Karpas-422 (cell line): ENCODE measurements around the gene SP1. TPM values are rescaled to one million over a fixed set of nuclear protein-coding genes. Genes with fewer than 3 reads are reported as not detected.

ENCODE experiments used
- DNase-seq: peaks from one replicate; pipeline ENCODE4 v3.0.0-alpha.2; 2015
- H2AFZ ChIP-seq: fragments of 200-600 bp; sonication (generic); 2 replicates; pipeline ENCODE4 v1.6.1; 2014; ENCODE audit warnings: antibody characterized with exemption, low read length, mixed read lengths
- H3K27ac ChIP-seq: fragments of 200-600 bp; sonication (generic); 2 replicates; pipeline ENCODE4 v1.5.1; 2014; ENCODE audit warnings: mild to moderate bottlenecking, low read length, moderate library complexity
- H3K27me3 ChIP-seq: fragments of 200-600 bp; sonication (generic); 2 replicates; pipeline ENCODE4 v1.6.1; 2014; ENCODE audit warnings: low read length, mixed read lengths
- H3K36me3 ChIP-seq: fragments of 200-600 bp; sonication (generic); 2 replicates; pipeline ENCODE4 v1.6.1; 2014; ENCODE audit warnings: low read length, mixed read lengths; ENCODE audit not compliant: insufficient read depth
- H3K4me1 ChIP-seq: fragments of 200-600 bp; sonication (generic); 2 replicates; pipeline ENCODE4 v1.6.1; 2014; ENCODE audit warnings: mild to moderate bottlenecking, low read length, mixed read lengths
- H3K4me2 ChIP-seq: fragments of 200-600 bp; sonication (generic); 2 replicates; pipeline ENCODE4 v1.6.1; 2014; ENCODE audit warnings: low read length, low read depth, mild to moderate bottlenecking; ENCODE audit not compliant: poor library complexity, severe bottlenecking
- H3K4me3 ChIP-seq: fragments of 200-600 bp; sonication (generic); 2 replicates; pipeline ENCODE4 v1.5.1; 2014; ENCODE audit warnings: mild to moderate bottlenecking, antibody characterized with exemption, low read length, mixed read lengths
- H3K79me2 ChIP-seq: fragments of 200-600 bp; sonication (generic); 2 replicates; pipeline ENCODE4 v1.6.1; 2014; ENCODE audit warnings: mild to moderate bottlenecking, low read length, mixed read lengths
- H3K9ac ChIP-seq: fragments of 200-600 bp; sonication (generic); 2 replicates; pipeline ENCODE4 v1.6.0; 2014; ENCODE audit warnings: low read length
- H3K9me2 ChIP-seq: fragments of 200-600 bp; sonication (generic), shearing (Covaris generic); replicated peaks from 2 replicates; pipeline ENCODE4 v1.6.0; 2014; ENCODE audit warnings: mild to moderate bottlenecking, low read length, moderate library complexity; ENCODE audit not compliant: insufficient read depth
- H3K9me3 ChIP-seq: fragments of 300-700, 200-600 bp; sonication (generic); 2 replicates; pipeline ENCODE4 v1.6.1; 2014; ENCODE audit warnings: low read length, mixed read lengths
- H4K20me1 ChIP-seq: fragments of 200-600 bp; sonication (generic); 2 replicates; pipeline ENCODE4 v1.6.1; 2014; ENCODE audit warnings: mild to moderate bottlenecking, antibody characterized with exemption, low read length, low read depth; ENCODE audit not compliant: insufficient read depth
- total RNA-seq: library from RNA; depleted of rRNA; stranded (reverse); fragments of >200 nt; shearing (Covaris generic); gene quantifications from 2 replicates; pipeline ENCODE4 v1.2.3, GENCODE V29; 2014; ENCODE audit warnings: low replicate concordance; rRNA removed

Gene SP1
- total RNA-seq, 1 experiment from 2014 or later: 36.5 TPM

- no peaks in the 10 kb centered on the region for H3K9me2 ChIP-seq
- peaks cover 84% of the 10 kb centered on the region for H3K79me2 ChIP-seq
- no peak overlapping the region for H3K4me2 ChIP-seq
- DNase-seq: no peak
- no peak overlapping the region for H3K9ac ChIP-seq
- H3K9me3 ChIP-seq: no peaks in the 10 kb centered on the region
- H2AFZ ChIP-seq: no peak overlapping the region
- H3K27me3 ChIP-seq: no peaks in the 10 kb centered on the region
- H4K20me1 ChIP-seq: peaks cover 33% of the 10 kb centered on the region; the same call in 1 of the 2 replicates
- no peak overlapping the region for H3K27ac ChIP-seq
- H3K36me3 ChIP-seq: peaks cover 90% of the 10 kb centered on the region
- no peaks in the 10 kb centered on the region for H3K4me1 ChIP-seq
- H3K4me3 ChIP-seq: no peak overlapping the region
Observed at GRCh38 chr12:53463802-53464560, 84.0 kb downstream of the SP1 start.

- H3K9ac ChIP-seq: no peak overlapping the region
- H3K79me2 ChIP-seq: peaks cover 75% of the 10 kb centered on the region
- H3K27me3 ChIP-seq: no peaks in the 10 kb centered on the region
- H3K27ac ChIP-seq: no peak overlapping the region
- peaks cover 29% of the 10 kb centered on the region; the same call in 1 of the 2 replicates for H4K20me1 ChIP-seq
- H3K9me3 ChIP-seq: no peaks in the 10 kb centered on the region
- no peak overlapping the region for H3K4me3 ChIP-seq
- no peak overlapping the region for H2AFZ ChIP-seq
- H3K4me1 ChIP-seq: no peaks in the 10 kb centered on the region
- no peaks in the 10 kb centered on the region for H3K9me2 ChIP-seq
- no peak overlapping the region for H3K4me2 ChIP-seq
- no peak for DNase-seq
- H3K36me3 ChIP-seq: peaks cover 85% of the 10 kb centered on the region
Observed at GRCh38 chr12:53464685-53465418, 84.9 kb downstream of the SP1 start.

GRCh38 chr12:53465679-53466078 lies 85.7 kb downstream of the SP1 start:
- H3K79me2 ChIP-seq: peaks cover 69% of the 10 kb centered on the region
- H3K9me3 ChIP-seq: no peaks in the 10 kb centered on the region
- DNase-seq: no peak
- no peak overlapping the region for H3K27ac ChIP-seq
- peaks cover 80% of the 10 kb centered on the region for H3K36me3 ChIP-seq
- no peaks in the 10 kb centered on the region for H3K27me3 ChIP-seq
- H3K9me2 ChIP-seq: no peaks in the 10 kb centered on the region
- no peaks in the 10 kb centered on the region for H3K4me1 ChIP-seq
- H3K4me2 ChIP-seq: no peak overlapping the region
- H2AFZ ChIP-seq: no peak overlapping the region
- H4K20me1 ChIP-seq: peaks cover 29% of the 10 kb centered on the region; the same call in 1 of the 2 replicates
- no peak overlapping the region for H3K4me3 ChIP-seq
- H3K9ac ChIP-seq: no peak overlapping the region

Other genes with a start within 250 kb of the SP1 start
- gene ZNF740, start 199.5 kb upstream of the SP1 start, total RNA-seq: 24.0 and 30.6 TPM in 2 replicates
- gene CSAD, start 199.3 kb upstream of the SP1 start, total RNA-seq: 13.1 and 19.2 TPM in 2 replicates
- 124 and 159 TPM in 2 replicates for gene ITGB7, start 172.9 kb upstream of the SP1 start, total RNA-seq
- gene RARG, start 148.0 kb upstream of the SP1 start, total RNA-seq: 1.7 and 6.5 TPM in 2 replicates
- gene ESPL1, start 111.9 kb upstream of the SP1 start, total RNA-seq: 9.4 and 22.8 TPM in 2 replicates
- 387 and 492 TPM in 2 replicates for gene PFDN5, start 84.6 kb upstream of the SP1 start, total RNA-seq
- gene MYG1, start 80.5 kb upstream of the SP1 start, total RNA-seq: 67.1 and 85.5 TPM in 2 replicates
- gene AAAS, start 58.6 kb upstream of the SP1 start, total RNA-seq: 37.3 and 63.6 TPM in 2 replicates
- not detected in 2 replicates for gene SP7, start 43.8 kb upstream of the SP1 start, total RNA-seq
- gene AMHR2, start 43.7 kb downstream of the SP1 start, total RNA-seq: not detected in 2 replicates
- gene PRR13, start 61.6 kb downstream of the SP1 start, total RNA-seq: 112 and 139 TPM in 2 replicates
- gene PCBP2, start 71.9 kb downstream of the SP1 start, total RNA-seq: 340 and 447 TPM in 2 replicates
- 21.9 and 24.8 TPM in 2 replicates for gene MAP3K12, start 119.3 kb downstream of the SP1 start, total RNA-seq
- 37.0 and 65.7 TPM in 2 replicates for gene TARBP2, start 121.1 kb downstream of the SP1 start, total RNA-seq
- 1.0 TPM in 1 of 2 replicates, not detected in the other for gene NPFF, start 127.3 kb downstream of the SP1 start, total RNA-seq
- 14.8 and 28.9 TPM in 2 replicates for gene ATF7, start 246.2 kb downstream of the SP1 start, total RNA-seq